ENCODE results near the gene PTS.

- TF ChIP-seq EZH2phosphoT487 (IDR thresholded peaks at IDR 0.05; ENCODE audit: borderline replicate concordance, low read depth, low read length): no peak
- TF ChIP-seq CTCF (conservative IDR thresholded peaks at IDR 0.05; ENCODE audit: low read length): no peak
These were observed 30.3 kb upstream of the PTS start for GRCh38 chr11:112195951-112196351.

Measured in OCI-LY7 (cell line).